HG03196 (cell line): ENCODE data around the gene PLA2R1.

Experiments
- ATAC-seq: cut with Tn5 transposase; IDR thresholded peaks from one replicate; pipeline ENCODE4 v1.9.1; 2021; ENCODE audit not compliant: unreplicated experiment

Gene PLA2R1

GRCh38 chr2:159897720-159898119 lies 164.7 kb downstream of the PLA2R1 start:
- ATAC-seq: no peak

DNA sequence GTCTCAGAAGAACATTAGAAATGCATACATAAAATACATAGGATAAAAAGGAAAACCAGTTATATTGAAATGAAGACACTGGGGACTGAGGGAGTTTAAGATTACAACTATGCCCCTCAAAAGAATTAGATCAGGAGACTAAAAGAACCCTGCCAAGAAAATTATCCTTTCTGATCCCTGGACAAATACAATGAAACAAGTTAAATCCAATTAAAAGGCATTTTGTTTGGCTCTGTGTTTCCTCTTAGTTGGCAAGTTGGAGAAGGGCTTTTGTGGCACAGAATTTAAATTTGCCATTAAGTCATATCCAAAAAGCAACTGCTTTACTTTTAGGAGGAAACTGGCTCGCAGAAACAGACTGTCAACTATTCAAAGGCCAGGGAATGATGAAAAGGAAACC lies 165.3 kb downstream of the PLA2R1 start:
- no peak for ATAC-seq

DNA sequence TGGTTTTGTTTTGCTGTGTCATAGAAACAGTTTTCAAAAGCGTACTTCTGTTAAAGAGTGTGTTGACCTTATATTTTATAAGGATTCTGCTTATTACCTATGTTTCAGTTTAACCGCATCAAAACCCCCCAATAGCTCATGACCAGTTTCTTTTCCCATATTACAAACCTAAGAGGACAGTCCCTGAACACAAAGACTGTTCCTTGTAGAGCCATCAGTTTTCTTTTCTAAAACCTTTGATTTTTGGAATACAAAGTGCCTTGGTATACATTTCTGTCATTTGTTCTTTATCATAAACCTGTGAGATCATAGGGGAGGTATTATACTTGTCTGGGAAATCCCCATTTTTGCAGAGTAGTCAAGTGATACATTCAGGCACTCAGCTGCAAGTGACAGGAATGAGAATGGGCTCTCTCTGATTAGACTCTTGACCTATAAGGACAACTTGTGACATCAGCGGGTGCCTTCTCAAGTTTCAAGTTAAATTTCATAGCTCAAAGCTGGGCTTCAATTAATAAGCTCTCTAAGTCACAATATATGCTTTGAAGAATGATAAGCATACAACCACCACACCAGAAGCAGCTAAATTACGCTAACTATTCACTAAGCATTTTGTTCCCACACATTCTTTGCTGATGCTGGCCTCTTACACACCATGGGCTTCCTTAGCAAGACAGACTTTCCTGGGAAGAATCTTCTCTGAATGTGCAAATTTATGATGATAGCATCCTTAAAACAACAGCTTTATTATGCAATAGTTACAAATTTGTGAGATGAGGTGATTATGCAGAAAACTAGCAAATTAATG lies 167.0 kb downstream of the PLA2R1 start:
- peak; percentile 51 for ATAC-seq

DNA sequence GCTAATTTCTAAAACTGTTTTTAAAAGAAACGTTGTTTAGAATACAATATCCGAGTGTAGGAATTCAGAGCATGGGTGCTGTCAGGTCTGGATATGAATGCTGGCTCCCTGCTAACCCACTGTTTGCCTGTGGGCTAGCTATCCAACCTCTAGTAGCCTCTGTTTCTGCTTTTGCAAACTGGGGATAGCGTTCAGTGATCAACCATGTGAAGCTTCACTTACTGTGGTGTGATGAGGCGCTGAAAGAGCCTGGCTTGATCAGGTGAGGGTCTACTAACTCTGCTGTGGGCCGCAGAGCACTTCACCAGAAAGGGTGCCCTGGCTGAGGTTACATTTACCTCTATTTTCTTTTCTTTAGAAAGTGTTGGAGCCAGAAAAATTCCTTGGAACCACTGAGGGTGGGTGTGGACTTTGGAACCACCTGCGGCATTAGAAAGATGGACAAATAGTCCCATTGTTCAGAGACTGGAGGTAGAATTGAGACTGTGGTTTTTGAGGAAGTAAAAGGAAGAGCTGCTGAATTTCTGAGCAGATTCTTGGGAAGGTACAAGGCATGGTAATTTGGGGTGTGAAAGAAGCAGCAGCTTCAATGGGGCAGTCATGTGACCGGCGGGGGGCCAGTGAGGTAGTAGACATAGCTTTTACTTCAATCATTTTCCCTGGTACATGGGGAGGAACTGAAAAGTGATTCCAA lies 168.1 kb downstream of the PLA2R1 start:
- ATAC-seq: no peak

DNA sequence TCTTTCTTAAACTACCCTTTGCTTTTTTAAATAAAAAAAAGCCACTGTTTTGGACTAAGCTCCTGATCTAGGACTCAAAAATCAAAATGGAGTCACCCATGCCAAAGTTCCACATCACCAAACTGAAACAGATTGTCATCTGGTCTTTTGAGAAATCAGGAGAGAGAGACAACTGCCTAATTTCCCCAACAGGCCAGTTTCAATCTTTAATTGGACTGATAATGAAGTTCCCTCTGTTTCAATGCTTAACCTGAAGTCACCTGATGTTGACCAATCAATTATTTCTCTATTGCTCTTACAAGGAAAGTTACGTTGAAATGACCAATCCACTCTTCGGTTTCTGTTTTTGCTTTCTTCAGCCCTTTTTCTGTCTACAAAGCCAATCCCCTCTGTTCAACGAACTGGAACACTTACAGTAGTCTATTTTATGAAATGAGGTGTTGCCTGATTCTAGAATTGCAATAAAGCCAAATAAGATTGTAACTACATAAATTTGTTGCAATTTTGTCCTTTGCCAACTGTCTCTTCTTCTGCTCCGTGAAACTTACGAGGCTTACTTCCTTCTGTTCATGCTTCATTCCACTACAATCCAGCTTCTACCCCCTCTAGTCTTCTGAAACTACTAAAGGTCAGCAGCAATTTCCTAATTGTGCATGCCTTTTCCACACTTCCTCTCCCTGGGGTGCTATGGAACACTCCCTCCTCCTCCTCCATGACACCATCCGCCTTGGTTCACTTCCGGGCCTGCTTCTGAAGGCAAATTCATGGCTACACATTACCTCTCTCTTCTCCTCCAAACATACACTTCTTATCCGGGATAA lies 169.2 kb downstream of the PLA2R1 start:
- no peak for ATAC-seq

DNA sequence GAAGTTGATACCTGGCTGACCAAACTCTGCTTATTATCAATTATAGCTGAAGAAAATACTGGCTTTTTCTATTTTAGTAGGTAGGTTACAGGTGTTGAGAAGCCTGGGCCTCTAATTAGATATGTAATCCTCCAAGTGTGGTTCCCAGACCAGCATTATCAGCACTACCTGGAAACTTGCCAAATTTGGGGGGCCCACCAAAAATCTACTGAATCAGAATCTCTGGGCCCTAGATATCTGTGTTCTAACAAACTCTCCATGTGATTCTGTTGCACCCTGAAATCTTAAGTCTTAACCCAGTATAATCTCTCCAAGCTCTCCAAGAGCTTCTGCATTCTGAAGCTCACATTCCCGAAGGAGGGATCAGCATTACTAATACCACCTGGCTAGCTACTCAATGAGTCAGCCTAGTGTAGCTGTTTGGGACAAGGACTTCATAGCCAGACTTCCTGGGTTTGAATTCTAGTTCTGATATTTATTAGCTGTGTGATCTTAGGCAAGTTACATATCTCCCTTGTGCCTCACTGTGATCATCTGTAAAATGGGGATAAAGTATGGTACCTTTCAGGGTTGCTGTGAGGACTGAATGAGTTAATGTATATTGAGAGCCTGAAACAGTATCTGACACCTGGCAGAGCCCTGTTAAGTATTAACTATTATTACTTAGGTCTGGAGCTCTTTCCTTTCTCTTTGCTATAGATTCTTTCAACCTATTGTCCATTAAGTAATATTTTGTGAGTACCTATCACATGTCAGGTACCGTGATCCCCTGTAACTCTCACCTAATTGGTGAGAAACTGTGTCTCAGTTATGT lies 170.3 kb downstream of the PLA2R1 start:
- ATAC-seq: peak; percentile 29

DNA sequence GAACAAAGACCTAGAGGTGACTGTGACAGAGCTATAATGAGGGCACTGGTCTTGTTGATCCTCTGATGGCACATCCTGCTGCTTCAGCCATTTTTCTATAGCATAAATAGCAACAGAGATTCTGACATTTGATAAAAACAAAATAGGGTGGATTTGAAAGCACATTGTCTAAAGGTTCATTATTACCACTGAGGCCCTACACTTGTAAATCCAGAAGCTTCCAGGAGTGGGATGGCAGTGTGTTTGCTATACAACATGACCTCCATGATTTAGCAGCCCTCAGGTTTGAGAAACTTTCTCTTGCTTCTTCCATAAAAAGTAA lies 171.2 kb downstream of the PLA2R1 start:
- ATAC-seq: no peak

DNA sequence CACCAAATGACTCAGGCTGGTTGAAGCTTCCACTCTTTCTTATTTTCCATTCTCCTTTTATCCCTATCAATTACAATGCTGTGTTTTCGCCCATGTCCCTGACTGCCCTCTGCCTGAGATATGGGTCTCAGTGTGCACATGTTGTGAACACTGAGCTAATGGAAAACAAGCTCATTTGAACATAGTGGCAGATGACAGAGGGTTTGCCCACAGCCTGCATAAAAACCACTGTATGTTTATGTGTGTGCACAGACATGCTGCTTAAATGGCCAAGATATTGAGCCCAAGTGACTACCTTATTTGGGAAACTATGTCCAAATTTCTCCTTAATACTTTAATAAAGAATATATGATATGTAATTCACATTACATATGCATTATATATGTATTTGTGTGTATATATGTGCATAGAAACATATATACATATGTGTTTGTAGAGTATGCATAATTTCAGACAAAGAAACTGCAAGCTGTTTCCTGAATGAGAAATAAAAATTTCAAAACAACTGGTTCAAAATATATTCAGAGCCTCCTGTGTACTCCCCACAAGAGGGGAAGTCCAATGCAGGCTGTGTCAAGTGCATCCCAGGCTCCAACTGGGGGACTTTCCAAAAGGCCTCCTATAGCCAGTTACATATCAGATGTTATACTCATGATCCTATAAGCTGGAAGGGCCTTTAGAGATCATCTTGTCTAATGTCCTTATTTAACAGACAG lies 171.7 kb downstream of the PLA2R1 start:
- ATAC-seq: peak; percentile 32

DNA sequence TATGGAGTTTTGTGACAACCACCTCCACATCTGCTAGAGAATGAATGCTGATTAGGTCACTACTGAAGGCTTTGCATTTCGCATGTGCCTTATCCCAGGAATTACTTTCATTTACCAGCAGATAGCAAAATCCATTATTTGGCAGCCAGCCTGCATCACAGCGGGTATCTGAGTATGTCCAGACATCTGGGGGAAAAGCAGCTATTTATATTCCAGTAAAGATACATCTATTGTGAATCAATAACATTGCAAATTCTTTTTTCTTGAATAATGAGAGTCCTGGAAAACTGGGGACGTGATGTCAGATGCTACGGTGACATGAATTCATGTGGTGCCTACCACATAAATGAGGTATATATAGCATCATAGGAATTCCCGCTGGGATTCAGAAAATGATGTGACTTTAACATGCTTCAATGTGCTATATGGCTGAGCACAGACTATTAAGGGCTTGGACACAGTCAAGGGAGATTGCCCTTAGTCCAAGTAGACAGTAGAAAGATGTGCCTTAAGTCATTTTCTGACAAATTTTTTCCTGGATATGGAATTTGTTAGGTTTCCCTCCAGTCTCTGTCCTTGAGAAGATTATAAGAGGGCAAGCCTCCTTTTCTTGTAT lies 180.2 kb downstream of the PLA2R1 start:
- no peak for ATAC-seq
